ENCODE measurements around the gene GPC2. TPM values are rescaled to one million over a fixed set of nuclear protein-coding genes. Genes with fewer than 3 reads are reported as not detected.

GPC2 gene
- total and polyA plus RNA-seq, 2 donors (not counting 3 experiments of a cell fraction or from before 2014, with no cell fraction given): 9.2 to 17.5 TPM

- dilution Hi-C loops (cut with MboI; ENCODE audit: extremely low pct_ligation_motif_present, low sequenced_read_pairs): no loop called here
- H3K9me3 ChIP-seq (replicated peaks; ENCODE audit: control insufficient read depth, insufficient read depth, low read length): no peaks in the 10 kb centered on the region
- no peak overlapping the region for H3K9ac ChIP-seq (replicated peaks; ENCODE audit: extremely low read depth, insufficient read depth, low read length)
- H3K27me3 ChIP-seq (ENCODE audit: control insufficient read depth in 2 of 2, insufficient read depth in 2 of 2, low read length in 2 of 2): peaks cover 14 to 25% of the 10 kb centered on the region in 2 experiments
- no peak overlapping the region for H3K4me3 ChIP-seq (replicated peaks in 1 of 3; ENCODE audit: insufficient read depth in 1 of 3, low read depth in 1 of 3, low read length in 3 of 3)
- H3K79me2 ChIP-seq (ENCODE audit: control insufficient read depth, insufficient read depth, low read length): no peaks in the 10 kb centered on the region
- H3K9me1 ChIP-seq (replicated peaks; ENCODE audit: control insufficient read depth, extremely low read depth, insufficient read depth, low read length): no peaks in the 10 kb centered on the region
- no TSS peak for BruUV-seq (replicated peaks)
- TF ChIP-seq, protein P1, sequence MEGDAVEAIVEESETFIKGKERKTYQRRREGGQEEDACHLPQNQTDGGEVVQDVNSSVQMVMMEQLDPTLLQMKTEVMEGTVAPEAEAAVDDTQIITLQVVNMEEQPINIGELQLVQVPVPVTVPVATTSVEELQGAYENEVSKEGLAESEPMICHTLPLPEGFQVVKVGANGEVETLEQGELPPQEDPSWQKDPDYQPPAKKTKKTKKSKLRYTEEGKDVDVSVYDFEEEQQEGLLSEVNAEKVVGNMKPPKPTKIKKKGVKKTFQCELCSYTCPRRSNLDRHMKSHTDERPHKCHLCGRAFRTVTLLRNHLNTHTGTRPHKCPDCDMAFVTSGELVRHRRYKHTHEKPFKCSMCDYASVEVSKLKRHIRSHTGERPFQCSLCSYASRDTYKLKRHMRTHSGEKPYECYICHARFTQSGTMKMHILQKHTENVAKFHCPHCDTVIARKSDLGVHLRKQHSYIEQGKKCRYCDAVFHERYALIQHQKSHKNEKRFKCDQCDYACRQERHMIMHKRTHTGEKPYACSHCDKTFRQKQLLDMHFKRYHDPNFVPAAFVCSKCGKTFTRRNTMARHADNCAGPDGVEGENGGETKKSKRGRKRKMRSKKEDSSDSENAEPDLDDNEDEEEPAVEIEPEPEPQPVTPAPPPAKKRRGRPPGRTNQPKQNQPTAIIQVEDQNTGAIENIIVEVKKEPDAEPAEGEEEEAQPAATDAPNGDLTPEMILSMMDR (IDR thresholded peaks at IDR 0.05; ENCODE audit: extremely low read depth in 1 of 2, insufficient read depth in 1 of 2, low read depth in 1 of 2, low read length in 2 of 2): no peak
- no peak for TF ChIP-seq EZH2 (IDR thresholded peaks at IDR 0.05; ENCODE audit: borderline replicate concordance, low read depth, low read length, severe bottlenecking)
- TF ChIP-seq FOS (IDR thresholded peaks at IDR 0.05; ENCODE audit: borderline replicate concordance, insufficient read depth, low read length): no peak
- TF ChIP-seq, protein P2, sequence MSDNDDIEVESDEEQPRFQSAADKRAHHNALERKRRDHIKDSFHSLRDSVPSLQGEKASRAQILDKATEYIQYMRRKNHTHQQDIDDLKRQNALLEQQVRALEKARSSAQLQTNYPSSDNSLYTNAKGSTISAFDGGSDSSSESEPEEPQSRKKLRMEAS (IDR thresholded peaks at IDR 0.05; ENCODE audit: insufficient read depth, insufficient read length): no peak
- TF ChIP-seq POLR2A (IDR thresholded peaks at IDR 0.05; ENCODE audit: low read depth, low read length): no peak
- H3K36me3 ChIP-seq (ENCODE audit: control insufficient read depth in 2 of 2, extremely low read depth in 1 of 2, insufficient read depth in 2 of 2, low read length in 2 of 2): no peaks in the 10 kb centered on the region
- intact Hi-C loops (cut with micrococcal nuclease): no loop called here
- FAIRE-seq (no peak), DNase-seq (ENCODE audit: low read depth, low spot score) (no peak)
- H3K4me2 ChIP-seq (ENCODE audit: insufficient read depth, low read length): no peak overlapping the region
- H3K27ac ChIP-seq (ENCODE audit: insufficient read depth, low read depth, low read length): no peak overlapping the region
- H3K4me1 ChIP-seq (ENCODE audit: control insufficient read depth, extremely low read depth, insufficient read depth, low read length): no peaks in the 10 kb centered on the region
- H2AFZ ChIP-seq (ENCODE audit: low read depth, low read length): no peak overlapping the region
- CTCF ChIA-PET: interaction anchor here (1.4 to 2.9 kb wide), 4 partner anchors 19 to 78 kb away, joined by 4 to 14 read pairs (median 10); no protein-coding TSS in a partner anchor
- no peaks in the 10 kb centered on the region for H4K20me1 ChIP-seq (replicated peaks; ENCODE audit: control insufficient read depth, extremely low read depth, insufficient read depth, low read length)
- POLR2A ChIA-PET: no interaction called here
These were observed 31.8 kb upstream of the GPC2 start for GRCh38 chr7:100208911-100209408.

DNA sequence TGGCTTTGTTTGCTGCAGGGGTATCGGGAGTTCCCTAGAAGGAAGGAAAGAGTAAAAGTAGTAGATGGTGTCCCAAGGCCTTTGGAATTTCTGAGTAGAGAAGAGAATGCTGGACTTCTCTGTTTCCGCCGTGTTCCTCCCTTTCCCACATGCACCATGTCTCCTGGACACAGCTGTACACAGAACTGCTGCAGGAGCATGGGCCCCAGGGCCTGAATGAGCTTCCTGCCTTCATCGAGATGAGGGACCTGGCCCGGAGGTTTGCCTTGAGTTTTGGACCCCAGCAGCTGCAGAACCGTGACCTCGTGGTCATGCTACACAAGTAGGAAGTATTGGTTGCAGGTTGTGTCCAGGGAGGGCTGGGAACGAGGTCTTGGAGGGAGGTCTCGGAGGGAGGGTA, 27.3 kb upstream of the GPC2 start:
- no peak overlapping the region for H3K27ac ChIP-seq (ENCODE audit: insufficient read depth, low read depth, low read length)
- intact Hi-C loops (cut with micrococcal nuclease): no loop called here
- no peak for TF ChIP-seq FOS (IDR thresholded peaks at IDR 0.05; ENCODE audit: borderline replicate concordance, insufficient read depth, low read length)
- no peak for TF ChIP-seq EZH2 (IDR thresholded peaks at IDR 0.05; ENCODE audit: borderline replicate concordance, low read depth, low read length, severe bottlenecking)
- TF ChIP-seq POLR2A (IDR thresholded peaks at IDR 0.05; ENCODE audit: low read depth, low read length): no peak
- no peak for TF ChIP-seq JUN (IDR thresholded peaks at IDR 0.05; ENCODE audit: borderline replicate concordance, insufficient read depth, insufficient read length, low read depth)
- no peak for TF ChIP-seq MYC (IDR thresholded peaks at IDR 0.05; ENCODE audit: low read depth, low read length)
- TF ChIP-seq, protein P1 (IDR thresholded peaks at IDR 0.05; ENCODE audit: extremely low read depth in 1 of 2, insufficient read depth in 1 of 2, low read depth in 1 of 2, low read length in 2 of 2): no peak
- TF ChIP-seq POLR2AphosphoS5 (IDR thresholded peaks at IDR 0.05; ENCODE audit: insufficient read depth, low read depth, low read length): no peak
- TF ChIP-seq, protein P2 (IDR thresholded peaks at IDR 0.05; ENCODE audit: insufficient read depth, insufficient read length): no peak
- no peak for TF ChIP-seq GATA2 (IDR thresholded peaks at IDR 0.05; ENCODE audit: insufficient read depth, insufficient read length, low read depth, low read length)
- H3K27me3 ChIP-seq (ENCODE audit: control insufficient read depth in 2 of 2, insufficient read depth in 2 of 2, low read length in 2 of 2): peaks cover 21 to 23% of the 10 kb centered on the region in 2 experiments
- H3K9me1 ChIP-seq (replicated peaks; ENCODE audit: control insufficient read depth, extremely low read depth, insufficient read depth, low read length): no peaks in the 10 kb centered on the region
- FAIRE-seq (no peak), DNase-seq (ENCODE audit: low read depth, low spot score) (no peak)
- no peaks in the 10 kb centered on the region for H3K4me1 ChIP-seq (ENCODE audit: control insufficient read depth, extremely low read depth, insufficient read depth, low read length)
- dilution Hi-C loops (cut with MboI; ENCODE audit: extremely low pct_ligation_motif_present, low sequenced_read_pairs): no loop called here
- no peak overlapping the region for H3K4me2 ChIP-seq (ENCODE audit: insufficient read depth, low read length)
- H3K9me3 ChIP-seq (replicated peaks; ENCODE audit: control insufficient read depth, insufficient read depth, low read length): no peaks in the 10 kb centered on the region
- BruUV-seq (replicated peaks): no TSS peak
- H3K4me3 ChIP-seq (replicated peaks in 1 of 3; ENCODE audit: insufficient read depth in 1 of 3, low read depth in 1 of 3, low read length in 3 of 3): no peak overlapping the region
- no peaks in the 10 kb centered on the region for H3K79me2 ChIP-seq (ENCODE audit: control insufficient read depth, insufficient read depth, low read length)
- H2AFZ ChIP-seq (ENCODE audit: low read depth, low read length): no peak overlapping the region
- H4K20me1 ChIP-seq (replicated peaks; ENCODE audit: control insufficient read depth, extremely low read depth, insufficient read depth, low read length): no peaks in the 10 kb centered on the region
- H3K9ac ChIP-seq (replicated peaks; ENCODE audit: extremely low read depth, insufficient read depth, low read length): no peak overlapping the region
- H3K36me3 ChIP-seq (ENCODE audit: control insufficient read depth in 2 of 2, extremely low read depth in 1 of 2, insufficient read depth in 2 of 2, low read length in 2 of 2): no peaks in the 10 kb centered on the region
- POLR2A ChIA-PET: no interaction called here
- CTCF ChIA-PET: interaction anchor here (1.0 to 1.2 kb wide), 2 partner anchors 9 to 25 kb away, joined by 3 read pairs; no protein-coding TSS in a partner anchor
